H1 (cell line): ENCODE measurements around the gene CACNA2D4.

Experiments
- EZH2 ChIP-seq: fragments of 200-600 bp; sonication (generic); IDR thresholded peaks from 2 replicates; pipeline ENCODE4 v1.7.1; 2012; ENCODE audit warnings: low read depth, mild to moderate bottlenecking, moderate library complexity, low read length, inconsistent platforms; ENCODE audit not compliant: severe bottlenecking
- RFX5 ChIP-seq: IDR thresholded peaks from 2 replicates; pipeline ENCODE4 v1.6.1; 2011; ENCODE audit warnings: low read depth, low read length, improper control_type of control experiment, borderline replicate concordance
- RXRA ChIP-seq: IDR thresholded peaks from 2 replicates; pipeline ENCODE4 v1.6.1; 2011; ENCODE audit warnings: low read depth, mild to moderate bottlenecking, low read length, moderate library complexity; ENCODE audit not compliant: insufficient read depth
- SP1 ChIP-seq: IDR thresholded peaks from 2 replicates; pipeline ENCODE4 v1.6.1; 2011; ENCODE audit warnings: low read depth, low read length
- ZNF274 ChIP-seq: IDR thresholded peaks from 2 replicates; pipeline ENCODE4 v1.7.0; 2012; ENCODE audit warnings: low read length, borderline replicate concordance; ENCODE audit errors: extremely low read depth
- TF ChIP-seq, protein P1 (sequence below): IDR thresholded peaks from 2 replicates; pipeline ENCODE4 v1.6.1; 2012; ENCODE audit warnings: inconsistent platforms
- TF ChIP-seq, protein P2 (sequence below), 3 experiments: IDR thresholded peaks; 1 replicate in 2 of 3; 2 replicates in 1 of 3; pipeline versions ENCODE4 v1.5.1 to v1.6.1; 2011; ENCODE audit warnings: low read length in 3 of 3, mild to moderate bottlenecking in 3 of 3, inconsistent platforms in 2 of 3, low read depth in 1 of 3, moderate library complexity in 1 of 3; ENCODE audit not compliant: insufficient read depth in 1 of 3; ENCODE audit errors: control extremely low read depth in 1 of 3

- TF ChIP-seq EZH2 = no peak
- TF ChIP-seq ZNF274 = no peak
- TF ChIP-seq, protein P1, sequence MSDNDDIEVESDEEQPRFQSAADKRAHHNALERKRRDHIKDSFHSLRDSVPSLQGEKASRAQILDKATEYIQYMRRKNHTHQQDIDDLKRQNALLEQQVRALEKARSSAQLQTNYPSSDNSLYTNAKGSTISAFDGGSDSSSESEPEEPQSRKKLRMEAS = no peak
- TF ChIP-seq, protein P2, sequence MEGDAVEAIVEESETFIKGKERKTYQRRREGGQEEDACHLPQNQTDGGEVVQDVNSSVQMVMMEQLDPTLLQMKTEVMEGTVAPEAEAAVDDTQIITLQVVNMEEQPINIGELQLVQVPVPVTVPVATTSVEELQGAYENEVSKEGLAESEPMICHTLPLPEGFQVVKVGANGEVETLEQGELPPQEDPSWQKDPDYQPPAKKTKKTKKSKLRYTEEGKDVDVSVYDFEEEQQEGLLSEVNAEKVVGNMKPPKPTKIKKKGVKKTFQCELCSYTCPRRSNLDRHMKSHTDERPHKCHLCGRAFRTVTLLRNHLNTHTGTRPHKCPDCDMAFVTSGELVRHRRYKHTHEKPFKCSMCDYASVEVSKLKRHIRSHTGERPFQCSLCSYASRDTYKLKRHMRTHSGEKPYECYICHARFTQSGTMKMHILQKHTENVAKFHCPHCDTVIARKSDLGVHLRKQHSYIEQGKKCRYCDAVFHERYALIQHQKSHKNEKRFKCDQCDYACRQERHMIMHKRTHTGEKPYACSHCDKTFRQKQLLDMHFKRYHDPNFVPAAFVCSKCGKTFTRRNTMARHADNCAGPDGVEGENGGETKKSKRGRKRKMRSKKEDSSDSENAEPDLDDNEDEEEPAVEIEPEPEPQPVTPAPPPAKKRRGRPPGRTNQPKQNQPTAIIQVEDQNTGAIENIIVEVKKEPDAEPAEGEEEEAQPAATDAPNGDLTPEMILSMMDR (IDR thresholded peaks at IDR 0.05; ENCODE audit: control extremely low read depth in 1 of 3, insufficient read depth in 1 of 3, low read depth in 1 of 3, low read length in 3 of 3) = no peak
- TF ChIP-seq RXRA = no peak
- no peak for TF ChIP-seq SP1
- TF ChIP-seq RFX5 = no peak
These were observed 29.5 kb downstream of the CACNA2D4 start for GRCh38 chr12:1888923-1889322.
